ENCODE measurements around the gene ASPSCR1. TPM values are rescaled to one million over a fixed set of nuclear protein-coding genes. Genes with fewer than 3 reads are reported as not detected.

Gene ASPSCR1
- total and polyA plus RNA-seq, 2 of the 13 experiments (the other 11 are each of a cell fraction or from before 2014, with no cell fraction given): 274 to 314 TPM

- H2AFZ ChIP-seq (ENCODE audit: low read length): peak overlapping the region; percentile 30
- DNase-seq (ENCODE audit: low spot score) (peak; percentile 77), FAIRE-seq (peak; percentile 68), ATAC-seq (no peak)
- H3K27me3 ChIP-seq (ENCODE audit: control insufficient read depth in 1 of 2, insufficient read depth in 2 of 2, low read length in 2 of 2): no peaks in the 10 kb centered on the region
- H3K36me3 ChIP-seq (replicated peaks in 1 of 2; ENCODE audit: control insufficient read depth in 1 of 2, insufficient read depth in 2 of 2, low read length in 2 of 2): peaks cover under 1 to 2% of the 10 kb centered on the region in 2 experiments; a peak in 2 of 5 replicates
- peak overlapping the region; percentile 35 for H3K9ac ChIP-seq (ENCODE audit: insufficient read depth, low read depth, low read length)
- intact Hi-C loops (cut with micrococcal nuclease; ENCODE audit: unreplicated experiment): no loop called here
- H3K4me2 ChIP-seq (ENCODE audit: low read depth, low read length): peak overlapping the region; percentile 63
- peaks cover 74% of the 10 kb centered on the region for H3K4me1 ChIP-seq (ENCODE audit: insufficient read depth, low read length)
- no peaks in the 10 kb centered on the region for H3K9me3 ChIP-seq (ENCODE audit: low read length)
- CTCF ChIA-PET (ENCODE audit: low intra/inter-chr PET ratio, low total read pairs): interaction anchor here (2.1 kb wide), 1 partner anchor 57 kb away, joined by 5 read pairs; no protein-coding TSS in a partner anchor
- H4K20me1 ChIP-seq (ENCODE audit: insufficient read depth, low read length): no peaks in the 10 kb centered on the region
- POLR2A ChIA-PET: interaction anchor here (0.7 to 7.0 kb wide), 9 partner anchors 13 to 63 kb away, joined by 3 to 406 read pairs (median 10); partner anchors contain the start of genes ASPSCR1, CENPX, LRRC45 and PYCR1
- H3K4me3 ChIP-seq (replicated peaks in 1 of 3; ENCODE audit: insufficient read depth in 1 of 3, low read depth in 2 of 3, low read length in 3 of 3): peak overlapping the region in 1 of 3 experiments; percentile 1; a peak in 2 of 6 replicates
- peaks cover 36% of the 10 kb centered on the region for H3K79me2 ChIP-seq (ENCODE audit: insufficient read depth, low read length)
- no TSS peak for BruUV-seq (replicated peaks)
- peak overlapping the region; percentile 84 for H3K27ac ChIP-seq (ENCODE audit: extremely low read length, insufficient read depth, low read length)
- WGBS (ENCODE audit: low lambda C conversion rate): 54% methylated on average over 20 of the region's 22 CpGs
- in situ Hi-C loops (cut with HindIII; ENCODE audit: extremely low pct_ligation_motif_present, low pct_unique_long_range_greater_than_20kb): no loop called here
- TF ChIP-seq KLF11 (CRISPR knock-in tag; IDR thresholded peaks at IDR 0.05) (peak; percentile 12; the same call in 1 of the 2 replicates), ZNF547 (CRISPR knock-in tag; IDR thresholded peaks at IDR 0.05) (0 out of 2 replicates have a peak, but pooled peaks have one; percentile 12), ZNF746 (CRISPR knock-in tag; IDR thresholded peaks at IDR 0.05) (no peak), ZSCAN21 (CRISPR knock-in tag; IDR thresholded peaks at IDR 0.05; ENCODE audit: borderline replicate concordance) (0 out of 2 replicates have a peak, but pooled peaks have one; percentile 35), EEA1 (CRISPR knock-in tag; IDR thresholded peaks at IDR 0.05; ENCODE audit: borderline replicate concordance) (no peak), AFF4 (CRISPR knock-in tag; IDR thresholded peaks at IDR 0.05) (0 out of 2 replicates have a peak, but pooled peaks have one; percentile 70), ZNF784 (CRISPR knock-in tag; IDR thresholded peaks at IDR 0.05; ENCODE audit: borderline replicate concordance) (no peak), ZNF205 (CRISPR knock-in tag; IDR thresholded peaks at IDR 0.05) (0 out of 2 replicates have a peak, but pooled peaks have one; percentile 12), IRF2 (CRISPR knock-in tag; IDR thresholded peaks at IDR 0.05) (no peak), ZNF354B (CRISPR knock-in tag; IDR thresholded peaks at IDR 0.05) (0 out of 2 replicates have a peak, but pooled peaks have one; percentile 27), KLF16 (CRISPR knock-in tag; IDR thresholded peaks at IDR 0.05) (peak in 1 of 2 experiments; percentile 33; a peak in 1 of 4 replicates), ZNF740 (CRISPR knock-in tag; IDR thresholded peaks at IDR 0.05) (no peak), TEF (CRISPR knock-in tag; IDR thresholded peaks at IDR 0.05) (no peak), BORCS8-MEF2B (CRISPR knock-in tag; IDR thresholded peaks at IDR 0.05) (peak; percentile 75; the same call in 1 of the 2 replicates), SNAPC2 (CRISPR knock-in tag; IDR thresholded peaks at IDR 0.05) (0 out of 2 replicates have a peak, but pooled peaks have one; percentile 34)
Observed at GRCh38 chr17:81964081-81964849, 13.2 kb upstream of the ASPSCR1 start.
